Measurements from ENCODE around the gene ATP8B3. TPM values are rescaled to one million over a fixed set of nuclear protein-coding genes. Genes with fewer than 3 reads are reported as not detected.
A peak's percentile ranks its signal among the peaks of the same experiment; 100 is the strongest.

The ATP8B3 gene
- total RNA-seq, 1 donor from 2014 or later: 0.11 TPM

DNA sequence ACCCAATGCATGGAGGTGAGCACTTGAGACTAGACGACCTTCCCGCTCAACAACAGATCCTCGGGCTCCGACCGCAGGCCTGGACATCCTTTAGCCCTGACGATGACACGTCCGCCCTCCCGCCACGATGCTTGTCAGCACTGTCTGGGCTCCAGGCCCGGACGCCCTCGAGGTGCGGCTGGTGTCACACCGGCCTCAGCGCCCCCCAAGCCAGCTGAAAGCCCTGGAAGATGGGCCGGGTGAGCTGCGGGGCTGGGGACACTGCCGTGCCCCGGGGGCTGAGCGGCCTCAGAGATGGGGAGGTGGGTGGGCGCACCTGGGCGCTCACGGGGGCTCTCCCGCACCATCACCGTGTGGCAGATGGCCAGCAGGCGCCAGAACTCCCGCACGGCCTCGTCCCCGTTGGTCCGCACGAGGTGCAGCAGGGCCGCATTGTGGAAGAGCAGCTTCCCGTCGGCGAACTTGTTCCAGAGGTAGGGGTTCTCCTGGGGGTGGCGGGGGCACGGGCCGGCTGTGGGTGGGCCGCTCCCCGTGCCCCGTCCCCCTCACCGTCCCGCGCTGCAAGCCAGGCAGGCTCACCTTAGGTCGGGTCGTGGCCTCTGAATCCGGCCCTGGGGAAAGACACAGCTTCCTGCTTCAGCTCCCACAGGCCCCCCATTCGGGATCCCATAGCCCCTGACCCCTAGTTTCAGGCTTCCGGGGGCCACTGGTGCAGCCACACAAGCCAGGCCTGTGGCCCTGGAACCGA lies 15.5 kb downstream of the ATP8B3 start:
- Histone ChIP-seq H3K36me3 (no peaks in the 10 kb centered on the region), H3K4me3 (no peak overlapping the region), H3K27ac (no peak overlapping the region), H3K4me1 (peaks cover 0 to 2% of the 10 kb centered on the region in 2 donors), H3K9me3 (no peaks in the 10 kb centered on the region), H3K27me3 (no peaks in the 10 kb centered on the region)
- intact Hi-C loops (cut with DNase I): no loop called here
- TF ChIP-seq, protein P1, sequence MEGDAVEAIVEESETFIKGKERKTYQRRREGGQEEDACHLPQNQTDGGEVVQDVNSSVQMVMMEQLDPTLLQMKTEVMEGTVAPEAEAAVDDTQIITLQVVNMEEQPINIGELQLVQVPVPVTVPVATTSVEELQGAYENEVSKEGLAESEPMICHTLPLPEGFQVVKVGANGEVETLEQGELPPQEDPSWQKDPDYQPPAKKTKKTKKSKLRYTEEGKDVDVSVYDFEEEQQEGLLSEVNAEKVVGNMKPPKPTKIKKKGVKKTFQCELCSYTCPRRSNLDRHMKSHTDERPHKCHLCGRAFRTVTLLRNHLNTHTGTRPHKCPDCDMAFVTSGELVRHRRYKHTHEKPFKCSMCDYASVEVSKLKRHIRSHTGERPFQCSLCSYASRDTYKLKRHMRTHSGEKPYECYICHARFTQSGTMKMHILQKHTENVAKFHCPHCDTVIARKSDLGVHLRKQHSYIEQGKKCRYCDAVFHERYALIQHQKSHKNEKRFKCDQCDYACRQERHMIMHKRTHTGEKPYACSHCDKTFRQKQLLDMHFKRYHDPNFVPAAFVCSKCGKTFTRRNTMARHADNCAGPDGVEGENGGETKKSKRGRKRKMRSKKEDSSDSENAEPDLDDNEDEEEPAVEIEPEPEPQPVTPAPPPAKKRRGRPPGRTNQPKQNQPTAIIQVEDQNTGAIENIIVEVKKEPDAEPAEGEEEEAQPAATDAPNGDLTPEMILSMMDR (IDR thresholded peaks at IDR 0.05): no peak
- DNase-seq (ENCODE audit: low spot score in 2 of 2): no peak

DNA sequence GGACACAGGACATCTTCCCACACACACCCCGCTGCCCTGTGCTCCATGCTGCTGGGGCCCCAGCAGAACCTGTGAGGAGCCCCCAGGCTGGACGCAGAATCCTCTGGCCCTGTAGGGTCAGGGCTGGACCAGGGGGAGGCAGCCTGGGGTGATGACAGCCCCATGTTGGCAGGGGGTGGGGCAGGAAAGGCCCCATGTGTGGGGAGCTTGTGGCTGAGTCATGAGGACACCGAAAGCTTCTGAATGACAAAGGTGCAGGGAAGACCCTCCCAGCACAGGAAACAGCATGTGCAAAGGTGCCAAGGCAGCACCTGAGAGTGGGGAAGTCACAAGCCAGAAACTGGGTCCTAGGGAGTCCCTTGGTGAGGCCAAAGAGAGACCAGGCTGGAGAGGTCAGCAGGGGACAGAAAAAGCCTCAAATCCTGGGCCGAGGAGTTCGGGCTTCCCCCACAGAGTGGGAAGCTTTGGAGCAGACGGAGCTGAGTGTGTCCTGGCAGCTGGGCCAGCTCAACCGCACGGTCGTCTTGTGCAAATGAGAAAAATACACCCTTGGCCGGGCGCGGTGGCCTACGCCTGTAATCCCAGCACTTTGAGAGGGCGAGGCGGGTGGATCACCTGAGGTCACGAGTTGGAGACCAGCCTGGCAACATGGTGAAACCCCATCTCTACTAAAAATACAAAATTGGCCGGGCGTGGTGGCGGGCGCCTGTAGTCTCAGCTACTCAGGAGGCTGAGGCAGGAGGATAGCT lies 17.5 kb downstream of the ATP8B3 start:
- Histone ChIP-seq H3K27me3 (peaks cover 2% of the 10 kb centered on the region), H3K27ac (no peak overlapping the region), H3K9me3 (no peaks in the 10 kb centered on the region)

DNA sequence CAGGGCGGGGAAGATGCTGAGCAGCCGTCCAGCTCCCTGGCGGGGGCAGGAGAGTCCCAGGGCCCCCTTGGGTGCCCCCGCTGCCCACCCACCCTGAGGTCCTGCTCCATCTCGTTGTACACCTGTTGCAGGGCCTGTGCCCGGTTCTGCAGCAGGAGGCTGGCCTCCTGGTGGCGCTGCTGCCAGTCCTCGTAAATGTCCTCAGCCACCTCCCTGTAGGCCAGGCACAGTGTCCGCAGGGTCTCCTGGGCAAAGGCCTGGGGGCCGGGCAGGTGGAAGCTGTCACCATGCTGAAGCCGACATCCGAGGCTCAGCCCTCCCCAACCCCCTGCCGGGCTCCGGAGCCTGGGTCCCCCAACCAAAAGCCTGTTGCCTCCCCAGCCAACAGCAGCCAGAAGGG lies 20.2 kb downstream of the ATP8B3 start:
- Histone ChIP-seq H3K27ac (no peak overlapping the region), H3K27me3 (peaks cover 8% of the 10 kb centered on the region), H3K9me3 (no peaks in the 10 kb centered on the region), H3K4me1 (peaks cover 0 to 2% of the 10 kb centered on the region in 2 donors), H3K4me3 (no peak overlapping the region), H3K36me3 (no peaks in the 10 kb centered on the region)
- no peak for DNase-seq (ENCODE audit: low spot score in 2 of 2)
- intact Hi-C loops (cut with DNase I): no loop called here
- TF ChIP-seq, protein P1 (IDR thresholded peaks at IDR 0.05): no peak

More for the DNA sequence above, 17.5 kb downstream of the ATP8B3 start:
- Histone ChIP-seq H3K4me3 (no peak overlapping the region), H3K4me1 (peaks cover 0 to 2% of the 10 kb centered on the region in 2 donors), H3K36me3 (no peaks in the 10 kb centered on the region)
- DNase-seq (ENCODE audit: low spot score in 2 of 2): no peak
- intact Hi-C loops (cut with DNase I): no loop called here
- TF ChIP-seq, protein P1 (IDR thresholded peaks at IDR 0.05): no peak

DNA sequence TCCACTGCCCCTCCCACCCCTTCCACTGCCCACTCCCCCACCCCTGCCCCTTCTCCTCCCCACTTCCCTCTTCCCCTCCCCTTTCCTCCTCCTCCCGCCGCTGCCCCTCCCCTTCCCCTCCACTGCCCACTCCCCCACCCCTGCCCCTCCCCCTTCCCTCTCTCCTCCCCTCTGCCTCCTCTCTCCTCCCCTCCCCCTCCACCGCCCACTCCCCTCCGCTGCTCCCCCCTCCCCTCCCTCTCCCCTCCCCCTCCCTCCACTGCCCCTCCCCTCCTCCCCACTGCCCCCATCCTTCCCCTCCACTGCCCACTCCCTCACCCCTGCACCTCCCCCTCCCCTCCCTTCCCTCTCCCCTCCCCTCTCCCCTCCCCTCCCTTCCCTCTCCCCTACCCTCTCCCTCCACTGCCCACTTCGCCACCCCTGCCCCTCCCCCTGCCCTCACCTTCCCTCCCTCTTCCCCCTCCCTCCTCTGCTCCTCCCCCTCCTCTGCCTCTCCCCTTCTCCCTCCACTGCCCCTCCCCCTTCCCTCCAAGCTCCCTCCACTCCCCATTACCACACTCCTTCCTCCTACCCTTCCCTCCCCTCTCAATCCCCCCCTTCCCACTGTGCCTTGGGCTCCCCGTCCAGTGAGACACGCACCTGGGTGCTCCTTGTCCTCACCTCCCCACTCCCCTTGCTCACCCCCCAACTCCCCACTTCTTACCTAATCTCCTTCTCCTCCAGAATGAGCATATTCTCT lies 21.9 kb downstream of the ATP8B3 start:
- intact Hi-C loops (cut with DNase I): no loop called here
- Histone ChIP-seq H3K9me3 (no peaks in the 10 kb centered on the region), H3K27me3 (peaks cover 8% of the 10 kb centered on the region), H3K27ac (no peak overlapping the region), H3K4me1 (no peaks in the 10 kb centered on the region), H3K36me3 (no peaks in the 10 kb centered on the region), H3K4me3 (peak overlapping the region in 1 of 2 donors; percentile 46)
- no peak for DNase-seq (ENCODE audit: low spot score in 2 of 2)
- TF ChIP-seq, protein P1 (IDR thresholded peaks at IDR 0.05): no peak

DNA sequence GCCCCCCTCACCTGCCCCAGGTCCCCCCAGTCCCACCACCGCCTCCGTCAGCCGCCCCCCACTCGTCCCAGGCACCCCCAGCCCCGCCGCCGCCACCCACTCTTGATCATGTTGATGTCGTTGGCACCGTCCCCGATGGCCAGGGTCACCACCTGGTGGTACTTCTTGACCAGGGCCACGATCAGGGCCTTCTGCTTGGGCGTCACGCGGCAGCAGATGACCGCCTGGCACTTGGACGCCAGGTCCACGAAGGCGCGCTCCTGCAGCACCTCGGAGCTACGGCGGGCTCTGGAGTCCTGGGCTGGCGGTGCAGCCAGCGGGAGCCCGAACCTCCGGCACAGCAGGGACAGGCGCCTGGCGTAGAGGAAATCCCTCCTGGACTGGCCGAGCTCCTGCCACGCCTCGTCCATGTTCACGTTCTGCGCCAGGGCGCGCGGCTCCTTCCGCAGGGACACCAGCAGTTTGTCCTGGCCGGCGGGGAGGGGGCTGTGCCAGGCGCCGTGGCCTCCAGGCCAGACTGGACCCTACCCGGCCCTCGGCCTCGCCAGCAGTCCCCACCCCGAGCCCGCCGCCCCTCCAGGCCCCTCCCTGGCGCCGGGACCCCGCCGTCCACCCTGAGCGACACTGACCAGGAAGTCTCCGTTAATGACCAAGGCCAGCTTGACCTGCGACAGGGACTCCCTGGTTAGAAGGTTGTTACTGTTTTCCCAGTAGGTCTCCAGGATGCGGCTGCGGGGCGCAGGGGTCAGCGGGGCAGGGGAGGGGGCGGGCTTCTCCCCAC lies 22.6 kb downstream of the ATP8B3 start:
- DNase-seq (ENCODE audit: low spot score in 2 of 2): no peak
- Histone ChIP-seq H3K27me3 (peaks cover 8% of the 10 kb centered on the region), H3K36me3 (no peaks in the 10 kb centered on the region), H3K27ac (no peak overlapping the region), H3K4me1 (no peaks in the 10 kb centered on the region), H3K9me3 (no peaks in the 10 kb centered on the region), H3K4me3 (peak overlapping the region in 1 of 2 donors; percentile 46)
- intact Hi-C loops (cut with DNase I): loop anchor here (2.0 kb wide), 1 partner anchor 37 kb away; no protein-coding TSS in a partner anchor
- TF ChIP-seq, protein P1 (IDR thresholded peaks at IDR 0.05): no peak

All from ascending aorta (tissue), 2 donors.